Stimulated activated effector memory CD8-positive, alpha-beta T cell treated with anti-CD3 and anti-CD28 coated beads, Interleukin-12 subunit alpha, Interleukin-12 subunit beta, amount 100 ng/mL, for 72 hours (primary cell): ENCODE measurements around the gene OR9K2.
"Not testable (repeated sequence)": the region's sequence is repeated elsewhere in the genome, so short reads cannot be mapped to it uniquely, and the experiment has no call there.

ENCODE experiments used
- ATAC-seq: fragments of 150-1000 bp; cut with Tn5 transposase; 2 replicates; pipeline ENCODE4 v1.10.0; 2021
- DNase-seq, 2 donors: peaks; one replicate each; pipeline ENCODE4 v3.0.0; 2021 to 2022; ENCODE audit warnings: low spot score in 2 of 2
- H3K27ac Mint-ChIP-seq: one replicate; pipeline ENCODE4 v1.8.0; 2022; ENCODE audit warnings: mild to moderate bottlenecking, mixed read lengths
- H3K36me3 Mint-ChIP-seq: one replicate; pipeline ENCODE4 v1.8.0; 2022; ENCODE audit warnings: mild to moderate bottlenecking, mixed read lengths
- H3K4me1 Mint-ChIP-seq: one replicate; pipeline ENCODE4 v1.8.0; 2022; ENCODE audit warnings: mixed read lengths
- H3K4me3 Mint-ChIP-seq: one replicate; pipeline ENCODE4 v1.8.0; 2022; ENCODE audit warnings: mild to moderate bottlenecking, mixed read lengths
- H3K9me3 Mint-ChIP-seq: one replicate; pipeline ENCODE4 v1.8.0; 2022; ENCODE audit warnings: mixed read lengths

OR9K2 gene, protein sequence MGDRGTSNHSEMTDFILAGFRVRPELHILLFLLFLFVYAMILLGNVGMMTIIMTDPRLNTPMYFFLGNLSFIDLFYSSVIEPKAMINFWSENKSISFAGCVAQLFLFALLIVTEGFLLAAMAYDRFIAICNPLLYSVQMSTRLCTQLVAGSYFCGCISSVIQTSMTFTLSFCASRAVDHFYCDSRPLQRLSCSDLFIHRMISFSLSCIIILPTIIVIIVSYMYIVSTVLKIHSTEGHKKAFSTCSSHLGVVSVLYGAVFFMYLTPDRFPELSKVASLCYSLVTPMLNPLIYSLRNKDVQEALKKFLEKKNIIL

DNA sequence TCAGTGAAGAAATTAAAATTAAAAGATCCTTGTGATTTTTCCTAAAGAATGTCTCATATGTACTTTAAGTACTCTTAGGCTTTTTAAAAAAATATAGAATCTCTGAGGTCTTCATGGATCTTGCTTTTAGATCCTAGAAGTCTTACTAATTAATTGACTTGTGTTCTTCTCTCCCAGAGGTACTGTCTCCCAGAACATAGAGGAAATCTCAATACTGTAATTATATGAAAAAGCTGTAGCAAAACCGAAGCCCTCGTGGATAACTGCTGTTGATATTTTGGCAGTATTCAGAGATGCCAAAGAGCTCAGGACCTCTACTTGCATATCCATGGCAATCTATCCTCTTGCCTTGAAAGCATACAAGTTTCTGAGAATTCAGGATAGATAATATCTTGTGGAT lies at the start of gene OR9K2:
TSS of gene OR9K2 (plus strand) at position 301 of the 400 bp plus-strand sequence. CDS start 3,429 bp downstream, outside the sequence.
- H3K9me3 Mint-ChIP-seq = no peaks in the 10 kb centered on the region
- H3K4me1 Mint-ChIP-seq = no peaks in the 10 kb centered on the region
- H3K36me3 Mint-ChIP-seq = no peaks in the 10 kb centered on the region
- H3K27ac Mint-ChIP-seq = no peak within 1 kb of the TSS
- H3K4me3 Mint-ChIP-seq = no peak within 1 kb of the TSS
- DNase-seq (no peak), ATAC-seq (no peak)

DNA sequence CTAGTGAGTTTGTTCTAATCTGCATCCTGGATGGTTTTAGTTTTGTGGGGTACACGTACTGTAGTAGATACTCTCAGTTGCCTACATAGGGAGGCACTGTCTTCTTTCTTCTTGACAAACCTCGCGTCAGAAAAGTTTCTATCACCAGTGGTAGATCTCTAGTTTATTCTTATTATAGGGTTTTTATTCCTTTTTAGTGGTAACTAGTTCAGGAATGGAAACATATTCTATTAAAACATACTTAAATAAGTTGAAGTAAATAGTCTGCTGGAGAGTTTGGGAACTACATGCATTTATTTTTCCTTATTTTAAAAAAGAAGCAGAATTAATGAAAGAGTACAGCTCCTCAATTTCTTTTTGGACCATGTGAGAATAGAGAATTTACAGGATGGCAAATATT lies 33.6 kb upstream of the OR9K2 start:
- Mint-ChIP-seq H3K9me3 (no peaks in the 10 kb centered on the region), H3K27ac (no peak overlapping the region), H3K4me1 (no peaks in the 10 kb centered on the region), H3K4me3 (no peak overlapping the region), H3K36me3 (no peaks in the 10 kb centered on the region)
- ATAC-seq = no peak
- no peak for DNase-seq

DNA sequence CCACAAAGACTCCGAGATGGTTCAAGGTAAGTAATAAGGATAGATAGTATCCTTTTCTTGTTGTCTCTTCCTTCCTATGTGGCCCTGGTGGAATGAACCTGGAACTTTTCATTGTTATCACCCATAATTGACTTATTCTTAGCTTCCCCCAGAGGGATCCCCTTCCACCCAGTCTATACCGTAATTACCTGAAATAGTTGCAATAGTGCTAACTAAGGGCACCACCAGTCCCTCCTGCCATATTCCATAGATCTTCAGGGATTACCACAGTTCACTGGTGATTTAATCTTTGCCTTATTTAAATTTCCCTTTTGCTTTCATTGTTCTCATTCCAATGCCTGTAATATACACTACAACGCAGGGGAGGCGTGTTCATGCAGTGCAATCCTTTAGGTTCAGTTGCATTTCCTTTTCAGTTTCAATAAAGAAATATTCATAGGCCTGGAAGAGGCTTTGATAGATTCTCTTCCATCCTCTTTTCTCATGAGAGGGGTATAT lies 13.8 kb upstream of the OR9K2 start:
- Mint-ChIP-seq H3K9me3 (no peaks in the 10 kb centered on the region), H3K4me1 (no peaks in the 10 kb centered on the region), H3K27ac (no peak overlapping the region), H3K4me3 (no peak overlapping the region), H3K36me3 (no peaks in the 10 kb centered on the region)
- ATAC-seq (no peak), DNase-seq (no peak)

DNA sequence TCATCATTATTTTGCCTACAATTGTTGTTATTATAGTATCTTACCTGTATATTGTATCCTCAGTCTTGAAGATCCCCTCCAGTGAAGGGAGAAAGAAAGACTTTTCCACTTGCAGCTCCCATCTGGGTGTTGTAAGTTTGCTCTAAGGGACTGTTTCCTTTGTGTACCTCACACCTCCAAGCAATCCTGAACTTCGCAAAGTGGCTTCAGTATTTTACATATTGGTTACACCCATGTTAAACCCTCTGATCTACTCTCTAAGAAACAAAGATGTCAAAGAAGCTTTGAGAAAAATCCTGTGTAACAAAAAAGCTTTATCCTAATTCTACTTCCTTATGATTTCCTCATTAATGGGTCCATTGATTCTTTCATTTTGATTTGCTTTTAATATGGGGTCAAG lies 10.1 kb upstream of the OR9K2 start:
- H3K27ac Mint-ChIP-seq = no peak overlapping the region
- ATAC-seq (no peak), DNase-seq (no peak)
- H3K4me3 Mint-ChIP-seq = no peak overlapping the region
- H3K4me1 Mint-ChIP-seq = no peaks in the 10 kb centered on the region
- no peaks in the 10 kb centered on the region for H3K9me3 Mint-ChIP-seq
- no peaks in the 10 kb centered on the region for H3K36me3 Mint-ChIP-seq

DNA sequence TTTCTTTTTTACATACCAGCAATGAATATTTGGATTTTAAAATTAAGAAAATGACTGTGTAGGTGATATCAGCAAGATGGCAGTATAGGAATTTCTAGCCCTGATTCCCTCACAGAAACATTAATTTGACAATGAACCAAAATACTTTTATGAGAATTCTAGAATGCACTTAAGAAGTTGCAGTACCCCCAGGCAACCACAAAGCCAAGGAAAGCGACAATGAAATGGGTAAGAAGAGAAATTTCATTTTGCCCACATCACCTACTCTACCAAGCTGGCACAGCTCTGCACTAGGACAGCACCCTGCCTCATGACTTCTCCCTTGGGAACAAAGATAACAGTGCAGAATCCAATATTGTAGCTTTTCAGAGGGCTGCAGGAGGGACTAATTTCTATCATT lies 6.6 kb downstream of the OR9K2 start:
- no peak for ATAC-seq
- Mint-ChIP-seq H3K4me1 (no peaks in the 10 kb centered on the region), H3K9me3 (no peaks in the 10 kb centered on the region), H3K36me3 (no peaks in the 10 kb centered on the region), H3K27ac (no peak overlapping the region), H3K4me3 (no peak overlapping the region)
- DNase-seq = no peak

DNA sequence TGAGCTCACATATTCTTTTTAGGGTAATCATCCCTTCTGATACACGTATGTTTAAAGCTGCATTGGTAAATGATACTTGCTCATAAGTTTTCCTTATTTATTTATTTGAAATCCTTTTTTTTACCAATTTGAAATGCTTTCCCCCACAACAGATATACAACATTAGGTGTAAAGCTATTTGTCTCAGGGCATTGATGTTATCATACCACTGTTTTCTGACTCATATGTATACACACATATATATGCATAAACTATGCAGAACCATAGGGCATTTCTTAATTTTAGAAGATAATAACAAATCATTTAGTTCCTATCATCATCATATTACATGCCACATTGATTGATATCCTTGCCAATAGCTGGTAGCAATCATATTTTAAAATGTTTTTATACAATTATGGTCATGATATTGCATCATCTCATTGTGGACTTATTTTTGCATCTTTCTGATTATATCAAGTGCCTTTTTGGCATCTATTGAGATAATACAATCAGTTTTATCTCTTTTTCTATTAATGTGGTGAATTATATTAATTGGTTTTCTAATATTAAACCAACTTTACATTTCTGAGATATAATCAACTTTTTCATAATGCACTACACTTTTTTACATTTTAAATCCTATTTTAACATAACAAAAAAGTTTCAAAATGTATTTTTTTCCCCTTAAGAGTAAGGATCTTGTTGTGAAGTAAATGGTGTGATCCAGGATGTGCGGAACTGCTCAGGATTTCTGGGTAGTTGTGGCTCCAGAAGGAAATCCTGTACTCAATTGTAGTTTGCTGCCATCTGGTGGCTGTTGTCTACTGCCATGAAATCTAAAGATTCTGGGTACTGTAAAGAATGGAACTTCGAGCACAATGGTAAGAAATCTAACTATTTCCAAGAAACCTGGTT lies 16.7 kb downstream of the OR9K2 start:
- Mint-ChIP-seq H3K9me3 (no peaks in the 10 kb centered on the region), H3K36me3 (no peaks in the 10 kb centered on the region), H3K4me1 (no peaks in the 10 kb centered on the region), H3K4me3 (no peak overlapping the region), H3K27ac (no peak overlapping the region)
- DNase-seq (peak in 1 of 2 donors; percentile 5), ATAC-seq (no peak)

DNA sequence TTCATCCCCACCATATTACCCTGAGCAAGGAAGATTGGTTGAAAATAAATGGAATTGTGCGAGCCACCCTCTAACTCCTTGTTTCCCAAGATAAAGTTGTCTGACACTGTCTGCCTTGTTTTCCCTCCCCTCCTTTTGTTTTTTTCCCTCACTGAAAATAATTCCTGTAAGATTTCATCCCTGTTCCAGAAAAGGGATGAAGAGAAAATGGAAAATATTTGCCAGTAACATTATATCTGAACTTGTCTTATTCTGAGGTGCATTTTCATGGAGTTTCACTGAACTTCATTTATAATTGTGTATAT lies 17.3 kb downstream of the OR9K2 start:
- ATAC-seq (no peak), DNase-seq (no peak)
- Mint-ChIP-seq H3K9me3 (no peaks in the 10 kb centered on the region), H3K27ac (no peak overlapping the region), H3K4me1 (no peaks in the 10 kb centered on the region), H3K36me3 (no peaks in the 10 kb centered on the region), H3K4me3 (no peak overlapping the region)

DNA sequence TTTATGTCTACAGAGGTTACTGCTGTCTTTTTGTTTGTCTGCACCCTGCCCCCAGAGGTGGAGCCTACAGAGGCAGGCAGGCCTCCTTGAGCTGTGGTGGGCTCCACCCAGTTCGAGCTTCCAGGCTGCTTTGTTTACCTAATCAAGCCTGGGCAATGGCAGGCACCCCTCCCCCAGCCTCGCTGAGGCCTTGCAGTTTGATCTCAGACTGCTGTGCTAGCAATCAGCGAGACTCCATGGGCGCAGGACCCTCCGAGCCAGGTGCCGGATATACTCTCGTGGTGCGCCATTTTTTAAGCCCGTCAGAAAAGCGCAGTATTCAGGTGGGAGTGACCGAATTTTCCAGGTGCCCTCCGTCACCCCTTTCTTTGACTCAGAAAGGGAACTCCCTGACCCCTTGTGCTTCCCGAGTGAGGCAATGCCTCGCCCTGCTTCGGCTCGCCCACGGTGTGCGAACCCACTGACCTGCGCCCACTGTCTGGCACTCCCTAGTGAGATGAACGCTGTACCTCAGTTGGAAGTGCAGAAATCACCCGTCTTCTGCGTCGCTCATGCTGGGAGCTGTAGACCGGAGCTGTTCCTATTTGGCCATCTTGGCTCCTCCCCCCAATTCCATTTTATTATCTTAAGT lies 40.9 kb downstream of the OR9K2 start:
- H3K27ac Mint-ChIP-seq, H3K4me3 Mint-ChIP-seq, ATAC-seq, H3K36me3 Mint-ChIP-seq, DNase-seq, H3K4me1 Mint-ChIP-seq, H3K9me3 Mint-ChIP-seq: not testable (repeated sequence)

DNA sequence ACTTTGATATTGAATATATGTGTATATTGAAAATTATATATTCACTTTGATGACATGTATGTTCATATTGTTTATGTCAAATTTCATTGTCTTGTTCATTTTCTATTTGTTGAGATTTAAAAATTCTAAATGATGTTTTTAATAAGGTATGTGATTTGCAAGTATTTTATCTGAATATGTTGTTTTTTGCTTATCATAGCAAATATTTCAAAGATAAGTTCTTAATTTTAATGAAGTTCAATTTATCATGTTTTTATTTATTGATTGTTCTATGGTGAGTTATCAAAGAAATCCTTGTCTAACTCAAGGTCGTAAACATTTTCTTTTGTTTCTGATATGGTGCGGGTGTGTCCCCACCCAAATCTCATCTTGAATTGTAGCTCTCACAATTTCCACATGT lies 45.2 kb downstream of the OR9K2 start:
- DNase-seq = no peak
- Mint-ChIP-seq H3K4me1 (no peaks in the 10 kb centered on the region), H3K27ac (no peak overlapping the region), H3K4me3 (no peak overlapping the region), H3K36me3 (no peaks in the 10 kb centered on the region), H3K9me3 (no peaks in the 10 kb centered on the region)
- no peak for ATAC-seq

DNA sequence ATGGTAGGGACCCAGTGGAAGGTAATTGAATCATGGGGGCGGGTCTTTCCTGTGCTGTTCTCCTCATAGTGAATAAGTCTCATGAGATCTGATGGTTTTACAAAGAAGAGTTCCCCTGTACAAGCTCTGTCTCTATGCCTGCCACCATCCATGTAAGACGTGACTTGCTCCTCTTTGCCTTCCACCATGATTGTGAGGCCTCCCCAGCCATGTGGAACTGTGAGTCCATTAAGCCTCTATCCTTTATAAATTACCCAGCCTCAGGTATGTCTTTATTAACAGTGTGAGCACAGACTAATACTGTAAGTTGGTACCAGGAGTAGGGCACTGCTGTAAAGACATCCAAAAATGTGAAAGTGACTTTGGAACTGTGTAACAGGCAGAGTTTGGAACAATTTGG lies 45.6 kb downstream of the OR9K2 start:
- not testable (repeated sequence) for H3K36me3 Mint-ChIP-seq, H3K4me1 Mint-ChIP-seq

DNA sequence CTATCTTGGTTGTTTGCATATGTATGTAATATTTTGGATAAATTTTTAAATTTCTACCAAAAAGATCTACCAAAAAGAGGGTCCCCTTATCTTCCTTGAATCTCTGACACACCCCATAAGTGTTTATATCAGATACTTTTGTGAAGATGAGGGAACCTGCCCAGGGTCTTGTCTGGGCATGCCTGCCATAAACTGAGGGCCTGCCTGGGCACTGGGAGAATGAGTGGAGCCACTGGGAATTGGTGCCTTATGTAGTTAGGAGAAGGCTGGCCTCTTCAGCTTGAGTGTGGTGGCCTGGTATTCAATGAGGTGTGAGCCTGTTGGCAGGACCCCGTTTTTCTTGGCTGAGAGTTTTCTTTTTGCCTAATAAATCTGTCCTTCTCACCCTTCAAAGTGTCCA lies 46.5 kb downstream of the OR9K2 start:
- Mint-ChIP-seq H3K4me1 (no peaks in the 10 kb centered on the region), H3K4me3 (no peak overlapping the region), H3K9me3 (no peaks in the 10 kb centered on the region), H3K36me3 (no peaks in the 10 kb centered on the region), H3K27ac (no peak overlapping the region)
- ATAC-seq (no peak), DNase-seq (no peak)

More for the DNA sequence above, 45.6 kb downstream of the OR9K2 start:
- H3K27ac Mint-ChIP-seq, DNase-seq, H3K4me3 Mint-ChIP-seq, ATAC-seq, H3K9me3 Mint-ChIP-seq: not testable (repeated sequence)

DNA sequence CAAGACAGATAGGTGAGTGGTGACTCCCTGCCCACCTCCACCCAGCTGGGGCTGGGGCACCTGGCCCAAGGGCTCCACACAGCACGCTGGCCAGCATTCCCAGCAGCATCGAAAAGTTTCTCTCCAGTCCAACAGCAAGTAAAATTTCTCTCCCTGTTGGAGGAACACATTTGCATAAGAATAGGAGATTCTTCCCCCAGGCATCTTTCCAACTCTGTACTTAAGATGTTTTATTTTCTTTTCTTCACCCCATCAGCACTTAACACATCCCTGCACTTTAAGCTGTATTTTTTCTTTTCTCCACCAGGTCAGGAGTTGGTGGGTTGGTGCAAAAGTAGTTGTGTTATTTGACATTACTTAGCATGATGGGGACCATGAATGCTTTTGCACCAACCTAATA lies 47.2 kb downstream of the OR9K2 start:
- DNase-seq = no peak
- H3K36me3 Mint-ChIP-seq = no peaks in the 10 kb centered on the region
- H3K9me3 Mint-ChIP-seq = no peaks in the 10 kb centered on the region
- H3K4me3 Mint-ChIP-seq = no peak overlapping the region
- no peak overlapping the region for H3K27ac Mint-ChIP-seq
- no peaks in the 10 kb centered on the region for H3K4me1 Mint-ChIP-seq
- ATAC-seq = no peak
